Left colon (tissue), 2 donors: ENCODE data around the gene MLLT10. TPM values are rescaled to one million over a fixed set of nuclear protein-coding genes. Genes with fewer than 3 reads are reported as not detected.

Experiments
- ATAC-seq: fragments of 200-7000 bp; cut with Tn5 transposase; one replicate; pipeline ENCODE4 v1.9.1; 2020; ENCODE audit warnings: mild to moderate bottlenecking, moderate library complexity
- DNase-seq, 2 donors: peaks; one replicate each; pipeline ENCODE4 v3.0.0-alpha.2; 2020
- intact Hi-C, 2 donors: fragments of 100-400 bp; cut with DNase I in 1 of 2; cut with micrococcal nuclease in 1 of 2; formaldehyde crosslinking; loops; one replicate each; pipeline versions ENCODE4 v1.11.2 to v1.14.0; 2022; cut with DNase I, micrococcal nuclease
- long read RNA-seq: library from polyadenylated mRNA; unstranded; transcript quantifications from one replicate; pipeline ENCODE4 v2.0.0, GENCODE V29; 2021
- total RNA-seq, 2 donors: library from RNA; stranded (reverse); fragmentation: NEBNext Ultra II Directional; extraction: Animal tissue kit (Norgen Biotek cat#: 25700); gene quantifications; one replicate each; pipeline ENCODE4 v1.2.1, GENCODE V29; 2021
- donor health status: DM: no; HTN: no; CAD: no.
- donor health status: DM: yes; HTN: yes; CAD: no.

The MLLT10 gene
- 10 to 100 TPM; 23.8 to 31.5 TPM for total RNA-seq
- long read RNA-seq, partial matches to known transcripts, result 4 of 9 reads
- long read RNA-seq, other reads (novel, unspliced or antisense), result 4 of 9 reads

GRCh38 chr10:21533467-21534279 is at the start of gene MLLT10:
Gene MLLT10, plus strand, starts transcription at chr10:21534232. Its CDS starts 413 bp downstream, at chr10:21534645.
- ATAC-seq (peak; percentile 90), DNase-seq (peak; percentile 95 to 97)
- intact Hi-C loops, result no loop called here

- DNase-seq, result no peak
- intact Hi-C loops, result loop anchor here in 1 of 2 donors (10.0 kb wide), 1 partner anchor 203 kb away; no protein-coding TSS in a partner anchor
- no peak for ATAC-seq
Observed at GRCh38 chr10:21487416-21488180, 46.4 kb upstream of the MLLT10 start.

GRCh38 chr10:21488246-21488956 is 45.6 kb upstream of the MLLT10 start:
- intact Hi-C loops, result loop anchor here in 1 of 2 donors (10.0 kb wide), 1 partner anchor 204 kb away; no protein-coding TSS in a partner anchor
- ATAC-seq, result no peak
- DNase-seq, result no peak

GRCh38 chr10:21488957-21489446 is 45.0 kb upstream of the MLLT10 start:
- DNase-seq (no peak), ATAC-seq (no peak)
- intact Hi-C loops, result loop anchor here in 1 of 2 donors (10.0 kb wide), 1 partner anchor 204 kb away; no protein-coding TSS in a partner anchor

- intact Hi-C loops, result loop anchor here in 1 of 2 donors (10.0 kb wide), 2 partner anchors 465 to 1495 kb away; no protein-coding TSS in a partner anchor
- no peak for DNase-seq
- ATAC-seq, result no peak
Observed at GRCh38 chr10:21490028-21490710, 43.9 kb upstream of the MLLT10 start.

- no peak for DNase-seq
- intact Hi-C loops, result loop anchor here in 1 of 2 donors (10.0 kb wide), 2 partner anchors 464 to 1494 kb away; no protein-coding TSS in a partner anchor
- ATAC-seq, result no peak
Observed at GRCh38 chr10:21490711-21491105, 43.3 kb upstream of the MLLT10 start.

- intact Hi-C loops, result loop anchor here in 1 of 2 donors (10.0 kb wide), 2 partner anchors 462 to 1492 kb away; no protein-coding TSS in a partner anchor
- no peak for ATAC-seq
Observed at GRCh38 chr10:21492421-21492820, 41.6 kb upstream of the MLLT10 start.

GRCh38 chr10:21493784-21494183 is 40.2 kb upstream of the MLLT10 start:
- intact Hi-C loops, result loop anchor here in 1 of 2 donors (10.0 kb wide), 2 partner anchors 461 to 1491 kb away; no protein-coding TSS in a partner anchor
- DNase-seq, result no peak
- no peak for ATAC-seq

More at GRCh38 chr10:21492421-21492820, 41.6 kb upstream of the MLLT10 start:
- no peak for DNase-seq

- ATAC-seq, result peak; percentile 18
- intact Hi-C loops, result loop anchor here in 1 of 2 donors (5.0 to 10.0 kb wide), 3 partner anchors 233 to 1490 kb away; no protein-coding TSS in a partner anchor
- peak in 1 of 2 donors; percentile 19 for DNase-seq
Observed at GRCh38 chr10:21494191-21495001, 39.6 kb upstream of the MLLT10 start.

- intact Hi-C loops, result loop anchor here in 1 of 2 donors (5.0 to 10.0 kb wide), 3 partner anchors 232 to 1490 kb away; no protein-coding TSS in a partner anchor
- ATAC-seq (no peak), DNase-seq (no peak)
Observed at GRCh38 chr10:21495002-21495751, 38.9 kb upstream of the MLLT10 start.

- intact Hi-C loops, result loop anchor here in 1 of 2 donors (5.0 to 10.0 kb wide), 3 partner anchors 231 to 1489 kb away; no protein-coding TSS in a partner anchor
- peak; percentile 54 to 83 for DNase-seq
- peak; percentile 86 for ATAC-seq
Observed at GRCh38 chr10:21495752-21496342, 38.2 kb upstream of the MLLT10 start.

GRCh38 chr10:21496343-21497176 is 37.5 kb upstream of the MLLT10 start:
- intact Hi-C loops, result loop anchor here in 1 of 2 donors (5.0 to 10.0 kb wide), 3 partner anchors 231 to 1488 kb away; no protein-coding TSS in a partner anchor
- ATAC-seq (peak; percentile 60), DNase-seq (peak in 1 of 2 donors; percentile 59)

- ATAC-seq (peak; percentile 77), DNase-seq (peak; percentile 93 to 94)
- intact Hi-C loops, result loop anchor here in 1 of 2 donors (5.0 to 10.0 kb wide), 3 partner anchors 230 to 1488 kb away; no protein-coding TSS in a partner anchor
Observed at GRCh38 chr10:21497177-21497807, 36.7 kb upstream of the MLLT10 start.

- DNase-seq, result no peak
- no peak for ATAC-seq
- intact Hi-C loops, result loop anchor here in 1 of 2 donors (5.0 to 10.0 kb wide), 3 partner anchors 229 to 1486 kb away; no protein-coding TSS in a partner anchor
Observed at GRCh38 chr10:21498377-21498776, 35.7 kb upstream of the MLLT10 start.
